ENCODE results near the gene SCAF11. TPM values are rescaled to one million over a fixed set of nuclear protein-coding genes. Genes with fewer than 3 reads are reported as not detected.

Gene SCAF11
- polyA plus RNA-seq, 1 donor from 2014 or later = 20.4 TPM

DNA sequence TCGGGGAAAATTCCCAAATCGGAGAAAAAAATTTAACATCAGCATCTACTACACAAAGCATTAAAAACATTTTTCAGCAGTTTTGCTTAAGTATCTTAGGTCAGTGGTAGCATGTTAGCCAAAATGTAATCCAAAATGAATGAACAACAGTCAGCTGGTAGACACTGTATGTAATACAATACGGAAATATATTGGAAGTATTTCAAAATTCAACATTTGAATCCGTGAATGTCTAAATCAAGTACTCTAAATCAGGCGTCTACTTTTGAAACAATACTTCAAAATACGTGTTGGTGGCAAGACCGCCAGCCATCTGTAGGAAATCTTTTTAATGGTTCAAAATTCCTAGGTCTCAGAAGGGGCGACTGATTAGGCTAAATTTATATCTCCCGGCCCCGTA lies 1.1 kb downstream of the SCAF11 start:
- no peaks in the 10 kb centered on the region for H3K27me3 ChIP-seq (ENCODE audit: insufficient read depth, low read depth, low read length)
- no peaks in the 10 kb centered on the region for H3K9me3 ChIP-seq (ENCODE audit: low read length)
- no peaks in the 10 kb centered on the region for H3K36me3 ChIP-seq (ENCODE audit: insufficient read depth, low read length)
- H3K9ac ChIP-seq (ENCODE audit: low read length) = peak overlapping the region; percentile 82
- no peaks in the 10 kb centered on the region for H3K9me2 ChIP-seq (ENCODE audit: insufficient read depth, low read length)
- H3F3A ChIP-seq (ENCODE audit: insufficient read depth, low read length, poor library complexity, severe bottlenecking) = no peaks in the 10 kb centered on the region
- TF ChIP-seq TAF1 (IDR thresholded peaks at IDR 0.05; ENCODE audit: low read depth) (no peak), POLR2AphosphoS5 (IDR thresholded peaks at IDR 0.05) (no peak), MXI1 (conservative IDR thresholded peaks at IDR 0.05; ENCODE audit: poor library complexity, severe bottlenecking) (no peak), EP300 (conservative IDR thresholded peaks at IDR 0.05; ENCODE audit: poor library complexity, severe bottlenecking) (no peak), EZH2 (IDR thresholded peaks at IDR 0.05; ENCODE audit: borderline replicate concordance, insufficient read depth, low read length, poor library complexity, severe bottlenecking) (no peak), RAD21 (conservative IDR thresholded peaks at IDR 0.05) (no peak), SMC3 (conservative IDR thresholded peaks at IDR 0.05; ENCODE audit: poor library complexity) (no peak)
- TF ChIP-seq, protein P1, sequence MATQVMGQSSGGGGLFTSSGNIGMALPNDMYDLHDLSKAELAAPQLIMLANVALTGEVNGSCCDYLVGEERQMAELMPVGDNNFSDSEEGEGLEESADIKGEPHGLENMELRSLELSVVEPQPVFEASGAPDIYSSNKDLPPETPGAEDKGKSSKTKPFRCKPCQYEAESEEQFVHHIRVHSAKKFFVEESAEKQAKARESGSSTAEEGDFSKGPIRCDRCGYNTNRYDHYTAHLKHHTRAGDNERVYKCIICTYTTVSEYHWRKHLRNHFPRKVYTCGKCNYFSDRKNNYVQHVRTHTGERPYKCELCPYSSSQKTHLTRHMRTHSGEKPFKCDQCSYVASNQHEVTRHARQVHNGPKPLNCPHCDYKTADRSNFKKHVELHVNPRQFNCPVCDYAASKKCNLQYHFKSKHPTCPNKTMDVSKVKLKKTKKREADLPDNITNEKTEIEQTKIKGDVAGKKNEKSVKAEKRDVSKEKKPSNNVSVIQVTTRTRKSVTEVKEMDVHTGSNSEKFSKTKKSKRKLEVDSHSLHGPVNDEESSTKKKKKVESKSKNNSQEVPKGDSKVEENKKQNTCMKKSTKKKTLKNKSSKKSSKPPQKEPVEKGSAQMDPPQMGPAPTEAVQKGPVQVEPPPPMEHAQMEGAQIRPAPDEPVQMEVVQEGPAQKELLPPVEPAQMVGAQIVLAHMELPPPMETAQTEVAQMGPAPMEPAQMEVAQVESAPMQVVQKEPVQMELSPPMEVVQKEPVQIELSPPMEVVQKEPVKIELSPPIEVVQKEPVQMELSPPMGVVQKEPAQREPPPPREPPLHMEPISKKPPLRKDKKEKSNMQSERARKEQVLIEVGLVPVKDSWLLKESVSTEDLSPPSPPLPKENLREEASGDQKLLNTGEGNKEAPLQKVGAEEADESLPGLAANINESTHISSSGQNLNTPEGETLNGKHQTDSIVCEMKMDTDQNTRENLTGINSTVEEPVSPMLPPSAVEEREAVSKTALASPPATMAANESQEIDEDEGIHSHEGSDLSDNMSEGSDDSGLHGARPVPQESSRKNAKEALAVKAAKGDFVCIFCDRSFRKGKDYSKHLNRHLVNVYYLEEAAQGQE (IDR thresholded peaks at IDR 0.05; ENCODE audit: borderline replicate concordance) = no peak
- TF ChIP-seq, protein P2, sequence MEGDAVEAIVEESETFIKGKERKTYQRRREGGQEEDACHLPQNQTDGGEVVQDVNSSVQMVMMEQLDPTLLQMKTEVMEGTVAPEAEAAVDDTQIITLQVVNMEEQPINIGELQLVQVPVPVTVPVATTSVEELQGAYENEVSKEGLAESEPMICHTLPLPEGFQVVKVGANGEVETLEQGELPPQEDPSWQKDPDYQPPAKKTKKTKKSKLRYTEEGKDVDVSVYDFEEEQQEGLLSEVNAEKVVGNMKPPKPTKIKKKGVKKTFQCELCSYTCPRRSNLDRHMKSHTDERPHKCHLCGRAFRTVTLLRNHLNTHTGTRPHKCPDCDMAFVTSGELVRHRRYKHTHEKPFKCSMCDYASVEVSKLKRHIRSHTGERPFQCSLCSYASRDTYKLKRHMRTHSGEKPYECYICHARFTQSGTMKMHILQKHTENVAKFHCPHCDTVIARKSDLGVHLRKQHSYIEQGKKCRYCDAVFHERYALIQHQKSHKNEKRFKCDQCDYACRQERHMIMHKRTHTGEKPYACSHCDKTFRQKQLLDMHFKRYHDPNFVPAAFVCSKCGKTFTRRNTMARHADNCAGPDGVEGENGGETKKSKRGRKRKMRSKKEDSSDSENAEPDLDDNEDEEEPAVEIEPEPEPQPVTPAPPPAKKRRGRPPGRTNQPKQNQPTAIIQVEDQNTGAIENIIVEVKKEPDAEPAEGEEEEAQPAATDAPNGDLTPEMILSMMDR (IDR thresholded peaks at IDR 0.05; ENCODE audit: poor library complexity, severe bottlenecking) = no peak
- peaks cover 39% of the 10 kb centered on the region for H3K79me2 ChIP-seq (replicated peaks; ENCODE audit: insufficient read depth, low read length)
- H3K27ac ChIP-seq (ENCODE audit: low read length) = no peak overlapping the region
- H4K20me1 ChIP-seq (ENCODE audit: insufficient read depth) = no peaks in the 10 kb centered on the region
- H3K4me3 ChIP-seq (ENCODE audit: low read length) = peak overlapping the region; percentile 96
- H2AFZ ChIP-seq (ENCODE audit: low read depth, low read length) = peak overlapping the region; percentile 89
- peak overlapping the region; percentile 72 for H3K4me2 ChIP-seq (ENCODE audit: low read length)

DNA sequence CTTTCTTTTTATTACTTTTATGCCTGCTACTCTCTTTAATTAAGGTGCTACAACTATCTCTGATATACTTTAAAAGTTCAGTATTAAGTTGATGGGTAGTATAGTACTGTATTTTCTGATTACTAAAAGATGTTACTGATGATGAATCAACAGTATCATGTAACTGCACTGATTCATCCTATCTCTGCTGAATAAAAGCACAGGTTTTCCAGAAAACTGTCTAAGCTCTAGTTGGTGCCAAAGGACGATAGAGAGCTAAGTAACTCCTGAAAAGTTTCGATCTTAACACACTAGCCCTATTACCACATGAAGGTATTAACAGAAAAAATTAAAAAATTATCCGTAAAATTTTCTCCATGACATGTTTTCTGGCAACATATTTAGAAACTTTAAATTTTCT lies 2.1 kb downstream of the SCAF11 start:
- no peaks in the 10 kb centered on the region for H3K9me3 ChIP-seq (ENCODE audit: low read length)
- TF ChIP-seq, protein P1 (IDR thresholded peaks at IDR 0.05; ENCODE audit: borderline replicate concordance) = no peak
- TF ChIP-seq EZH2 (IDR thresholded peaks at IDR 0.05; ENCODE audit: borderline replicate concordance, insufficient read depth, low read length, poor library complexity, severe bottlenecking) (no peak), RAD21 (conservative IDR thresholded peaks at IDR 0.05) (no peak), EP300 (conservative IDR thresholded peaks at IDR 0.05; ENCODE audit: poor library complexity, severe bottlenecking) (no peak), TAF1 (IDR thresholded peaks at IDR 0.05; ENCODE audit: low read depth) (no peak), POLR2AphosphoS5 (IDR thresholded peaks at IDR 0.05) (no peak), SMC3 (conservative IDR thresholded peaks at IDR 0.05; ENCODE audit: poor library complexity) (no peak), MXI1 (conservative IDR thresholded peaks at IDR 0.05; ENCODE audit: poor library complexity, severe bottlenecking) (no peak)
- TF ChIP-seq, protein P2 (IDR thresholded peaks at IDR 0.05; ENCODE audit: poor library complexity, severe bottlenecking) = no peak
- no peak overlapping the region for H3K27ac ChIP-seq (ENCODE audit: low read length)
- peak overlapping the region; percentile 96 for H3K4me3 ChIP-seq (ENCODE audit: low read length)
- peak overlapping the region; percentile 72 for H3K4me2 ChIP-seq (ENCODE audit: low read length)
- H2AFZ ChIP-seq (ENCODE audit: low read depth, low read length) = no peak overlapping the region
- no peaks in the 10 kb centered on the region for H4K20me1 ChIP-seq (ENCODE audit: insufficient read depth)
- H3K9ac ChIP-seq (ENCODE audit: low read length) = no peak overlapping the region
- no peaks in the 10 kb centered on the region for H3K27me3 ChIP-seq (ENCODE audit: insufficient read depth, low read depth, low read length)
- H3F3A ChIP-seq (ENCODE audit: insufficient read depth, low read length, poor library complexity, severe bottlenecking) = no peaks in the 10 kb centered on the region
- peaks cover 39% of the 10 kb centered on the region for H3K79me2 ChIP-seq (replicated peaks; ENCODE audit: insufficient read depth, low read length)
- no peaks in the 10 kb centered on the region for H3K36me3 ChIP-seq (ENCODE audit: insufficient read depth, low read length)
- no peaks in the 10 kb centered on the region for H3K9me2 ChIP-seq (ENCODE audit: insufficient read depth, low read length)

Measured in neural cell (in vitro differentiated cells).